Measurements from ENCODE around the gene CTSK. TPM values are rescaled to one million over a fixed set of nuclear protein-coding genes. Genes with fewer than 3 reads are reported as not detected.

Gene CTSK
- polyA plus RNA-seq, 3 donors from 2014 or later, result 1.1 TPM; not detected in 2

GRCh38 chr1:150764617-150765101, 43.4 kb downstream of the CTSK start:
- H3K4me3 Mint-ChIP-seq, result peak overlapping the region; percentile 90 to 99 (median 92)
- peaks cover 0 to 3% (median 1%) of the 10 kb centered on the region in 3 donors for H3K27me3 Mint-ChIP-seq (ENCODE audit: low read depth in 3 of 3)
- H3K9me3 Mint-ChIP-seq, result no peaks in the 10 kb centered on the region
- peak in 2 of 3 donors; percentile 11 to 28 for DNase-seq
- H3K27ac Mint-ChIP-seq, result peak overlapping the region; percentile 90 to 97 (median 94)
- H3K4me1 Mint-ChIP-seq, result peaks cover 39 to 62% of the 10 kb centered on the region in 2 donors
- H3K36me3 Mint-ChIP-seq, result peaks cover 8 to 12% (median 9%) of the 10 kb centered on the region in 3 donors

- peaks cover 0 to 4% (median 3%) of the 10 kb centered on the region in 3 donors for H3K27me3 Mint-ChIP-seq (ENCODE audit: low read depth in 3 of 3)
- peaks cover 39 to 71% of the 10 kb centered on the region in 2 donors for H3K4me1 Mint-ChIP-seq
- no peaks in the 10 kb centered on the region for H3K9me3 Mint-ChIP-seq
- DNase-seq, result no peak
- H3K36me3 Mint-ChIP-seq, result peaks cover 8 to 16% (median 11%) of the 10 kb centered on the region in 3 donors
- H3K27ac Mint-ChIP-seq, result peak overlapping the region in 3 of 6 donors; percentile 11 to 55 (median 16)
- H3K4me3 Mint-ChIP-seq, result peak overlapping the region; percentile 18 to 78 (median 51)
Measured at GRCh38 chr1:150763018-150763417, 45.0 kb downstream of the CTSK start.

GRCh38 chr1:150762552-150762951, 45.5 kb downstream of the CTSK start:
- H3K4me3 Mint-ChIP-seq, result peak overlapping the region in 4 of 5 donors; percentile 25 to 78 (median 58)

GRCh38 chr1:150761801-150762200, 46.3 kb downstream of the CTSK start:
- Mint-ChIP-seq H3K9me3 (no peaks in the 10 kb centered on the region), H3K27me3 (ENCODE audit: low read depth in 3 of 3) (peaks cover 0 to 4% (median 3%) of the 10 kb centered on the region in 3 donors), H3K27ac (no peak overlapping the region), H3K4me3 (peak overlapping the region in 2 of 5 donors; percentile 25 to 78), H3K36me3 (peaks cover 15 to 20% (median 18%) of the 10 kb centered on the region in 3 donors), H3K4me1 (peaks cover 39 to 71% of the 10 kb centered on the region in 2 donors)
- DNase-seq, result no peak

More at GRCh38 chr1:150762552-150762951, 45.5 kb downstream of the CTSK start:
- H3K4me1 Mint-ChIP-seq, result peaks cover 39 to 71% of the 10 kb centered on the region in 2 donors
- H3K36me3 Mint-ChIP-seq, result peaks cover 11 to 16% (median 13%) of the 10 kb centered on the region in 3 donors
- peak overlapping the region in 2 of 6 donors; percentile 26 for H3K27ac Mint-ChIP-seq
- peaks cover 0 to 4% (median 3%) of the 10 kb centered on the region in 3 donors for H3K27me3 Mint-ChIP-seq (ENCODE audit: low read depth in 3 of 3)
- no peaks in the 10 kb centered on the region for H3K9me3 Mint-ChIP-seq
- DNase-seq, result no peak

DNA sequence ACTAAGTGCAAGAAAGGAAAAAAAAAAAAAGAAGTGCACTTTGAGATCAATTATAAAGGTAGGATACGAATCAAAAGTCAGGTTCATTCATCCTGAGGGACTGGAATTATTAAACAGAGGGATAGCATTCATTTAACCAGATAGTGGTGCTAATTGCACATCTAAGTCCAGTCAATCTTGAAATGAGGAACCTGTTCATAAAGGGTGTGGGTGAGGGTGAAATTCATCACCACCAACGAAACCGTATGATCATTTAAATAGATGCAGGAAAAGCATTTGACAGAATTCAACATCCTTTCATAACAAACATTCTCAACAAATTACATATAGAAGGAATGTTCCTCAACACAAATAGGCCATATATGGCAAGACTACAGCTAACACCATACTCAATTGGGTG, 48.0 kb downstream of the CTSK start:
- H3K27ac Mint-ChIP-seq, result peak overlapping the region in 1 of 6 donors; percentile 22
- peaks cover 33 to 60% of the 10 kb centered on the region in 2 donors for H3K4me1 Mint-ChIP-seq
- H3K9me3 Mint-ChIP-seq, result no peaks in the 10 kb centered on the region
- H3K36me3 Mint-ChIP-seq, result peaks cover 17 to 22% (median 20%) of the 10 kb centered on the region in 3 donors
- no peak for DNase-seq
- peak overlapping the region in 1 of 5 donors; percentile 14 for H3K4me3 Mint-ChIP-seq
- peaks cover 0 to 4% (median 0%) of the 10 kb centered on the region in 3 donors for H3K27me3 Mint-ChIP-seq (ENCODE audit: low read depth in 3 of 3)

DNA sequence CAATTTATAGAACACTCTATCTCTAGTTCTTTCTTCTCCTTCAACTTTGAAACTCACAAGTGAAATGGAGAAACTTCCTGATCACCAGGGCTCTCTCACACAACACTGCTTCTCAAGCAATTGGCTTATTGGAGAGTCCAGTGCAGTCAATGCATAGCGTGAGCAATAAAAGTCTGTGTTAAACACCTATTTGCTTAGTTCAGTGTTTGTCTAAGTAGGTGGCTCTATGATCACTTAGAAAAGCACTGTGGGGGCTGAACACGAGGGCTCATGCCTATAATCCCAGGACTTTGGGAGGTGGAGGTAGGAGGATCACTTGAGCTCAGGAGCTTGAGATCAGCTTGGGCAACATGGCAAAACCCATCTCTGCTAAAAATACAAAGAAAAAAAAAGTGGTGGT, 54.6 kb downstream of the CTSK start:
- H3K4me3 Mint-ChIP-seq, result no peak overlapping the region
- H3K4me1 Mint-ChIP-seq, result no peaks in the 10 kb centered on the region
- H3K27ac Mint-ChIP-seq, result no peak overlapping the region
- H3K36me3 Mint-ChIP-seq, result peaks cover 28 to 50% (median 32%) of the 10 kb centered on the region in 3 donors
- no peak for DNase-seq
- no peaks in the 10 kb centered on the region for H3K9me3 Mint-ChIP-seq
- H3K27me3 Mint-ChIP-seq (ENCODE audit: low read depth in 3 of 3), result no peaks in the 10 kb centered on the region

DNA sequence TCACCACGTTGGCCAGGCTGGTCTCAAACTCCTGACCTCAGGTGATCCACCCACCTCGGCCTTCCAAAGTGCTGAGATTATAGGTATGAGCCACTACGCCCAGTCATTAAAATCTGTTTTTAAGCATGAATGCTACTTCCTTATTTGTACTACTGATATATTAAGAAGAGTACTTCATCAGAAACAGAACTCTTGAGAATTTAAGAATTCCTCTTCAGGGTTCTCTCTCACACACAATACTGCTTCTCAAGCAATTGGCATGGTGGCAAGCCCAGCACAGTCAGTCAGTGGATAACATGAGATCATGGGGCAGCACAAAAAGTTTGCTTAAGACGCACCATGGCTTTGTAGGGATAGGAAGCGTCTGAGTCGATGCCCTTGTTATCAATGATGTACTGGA, 56.6 kb downstream of the CTSK start:
- Mint-ChIP-seq H3K9me3 (no peaks in the 10 kb centered on the region), H3K27ac (no peak overlapping the region), H3K36me3 (peaks cover 20 to 49% (median 25%) of the 10 kb centered on the region in 3 donors), H3K4me1 (no peaks in the 10 kb centered on the region), H3K4me3 (no peak overlapping the region), H3K27me3 (ENCODE audit: low read depth in 3 of 3) (no peaks in the 10 kb centered on the region)
- no peak for DNase-seq

DNA sequence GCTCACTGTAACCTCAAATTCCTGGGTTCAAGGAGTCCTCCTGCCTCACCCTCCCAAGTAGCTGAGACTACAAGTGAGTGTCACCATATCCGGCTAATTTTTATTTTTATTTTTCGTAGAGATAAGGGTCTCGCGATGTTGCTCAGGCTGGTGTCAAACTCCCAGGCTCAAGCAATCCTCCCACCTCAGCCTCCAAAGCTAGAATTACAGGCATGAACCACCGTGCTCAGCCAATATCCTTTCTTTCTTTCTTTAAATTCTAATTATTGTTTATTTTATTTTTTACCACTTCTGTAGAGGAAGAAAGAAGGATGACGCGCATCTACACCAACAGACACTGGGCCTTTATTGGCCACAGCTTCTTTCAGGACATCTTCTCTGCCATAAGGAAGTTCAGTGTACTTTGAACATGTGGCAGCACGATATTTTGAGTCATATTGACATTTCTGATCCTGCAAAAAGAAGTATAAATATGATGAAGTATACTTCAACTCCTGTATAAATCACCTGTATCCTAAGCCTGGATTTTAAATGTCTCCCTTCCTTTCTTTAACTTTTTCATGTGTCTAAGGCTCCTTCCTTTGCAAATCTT, 58.2 kb downstream of the CTSK start:
- peak overlapping the region in 1 of 6 donors; percentile 9 for H3K27ac Mint-ChIP-seq
- H3K9me3 Mint-ChIP-seq, result no peaks in the 10 kb centered on the region
- H3K4me3 Mint-ChIP-seq, result no peak overlapping the region
- DNase-seq, result no peak
- H3K36me3 Mint-ChIP-seq, result peaks cover 17 to 45% (median 21%) of the 10 kb centered on the region in 3 donors
- no peaks in the 10 kb centered on the region for H3K27me3 Mint-ChIP-seq (ENCODE audit: low read depth in 3 of 3)
- no peaks in the 10 kb centered on the region for H3K4me1 Mint-ChIP-seq

- no peaks in the 10 kb centered on the region for H3K9me3 Mint-ChIP-seq
- DNase-seq, result no peak
- H3K4me3 Mint-ChIP-seq, result no peak overlapping the region
- no peaks in the 10 kb centered on the region for H3K4me1 Mint-ChIP-seq
- H3K36me3 Mint-ChIP-seq, result peaks cover 17 to 39% (median 20%) of the 10 kb centered on the region in 3 donors
- peak overlapping the region in 1 of 6 donors; percentile 22 for H3K27ac Mint-ChIP-seq
- H3K27me3 Mint-ChIP-seq (ENCODE audit: low read depth in 3 of 3), result no peaks in the 10 kb centered on the region
Measured at GRCh38 chr1:150748878-150749719, 59.0 kb downstream of the CTSK start.

Other genes starting within 250 kb of the CTSK start
- gene MCL1, start 228.7 kb downstream of the CTSK start, polyA plus RNA-seq, result 100 to 1,000 TPM in 1 of 3 donors, 10 to 100 TPM in 2; 44.2 to 113 (median 73.0) TPM
- gene ENSA, start 178.6 kb downstream of the CTSK start, polyA plus RNA-seq, result 10 to 100 TPM; 52.2 to 97.5 (median 82.3) TPM
- 10 to 100 TPM in 2 of 3 donors, 1 to 10 TPM in 1; 8.9 to 27.1 (median 13.4) TPM for gene GOLPH3L, start 111.1 kb downstream of the CTSK start, polyA plus RNA-seq
- not detected for gene HORMAD1, start 87.4 kb downstream of the CTSK start, polyA plus RNA-seq
- 100 to 1,000 TPM; 162 to 235 (median 177) TPM for gene CTSS, start 42.5 kb downstream of the CTSK start, polyA plus RNA-seq
- 10 to 100 TPM; 14.5 to 28.7 (median 17.6) TPM for gene ARNT, start 68.3 kb upstream of the CTSK start, polyA plus RNA-seq
- gene CTXND2, start 78.9 kb upstream of the CTSK start, polyA plus RNA-seq, result not detected
- 10 to 100 TPM; 11.7 to 20.9 (median 15.3) TPM for gene SETDB1, start 118.1 kb upstream of the CTSK start, polyA plus RNA-seq
- 100 to 1,000 TPM; 138 to 200 (median 168) TPM for gene CERS2, start 166.6 kb upstream of the CTSK start, polyA plus RNA-seq
- not detected for gene ANXA9, start 174.0 kb upstream of the CTSK start, polyA plus RNA-seq
- 1 to 10 TPM; 2.1 to 5.1 (median 3.6) TPM for gene MINDY1, start 198.6 kb upstream of the CTSK start, polyA plus RNA-seq
- 10 to 100 TPM; 35.6 to 53.3 (median 40.1) TPM for gene PRUNE1, start 200.2 kb upstream of the CTSK start, polyA plus RNA-seq
- under 1 TPM in 1 of 3 donors, not detected in 2; 0.18 TPM for gene BNIPL, start 228.3 kb upstream of the CTSK start, polyA plus RNA-seq
- 1 to 10 TPM; 4.0 to 7.0 (median 4.3) TPM for gene C1orf56, start 239.5 kb upstream of the CTSK start, polyA plus RNA-seq

All from immature natural killer cell (primary cell).